Measurements from ENCODE around the gene TSPAN5.

The TSPAN5 gene

DNA sequence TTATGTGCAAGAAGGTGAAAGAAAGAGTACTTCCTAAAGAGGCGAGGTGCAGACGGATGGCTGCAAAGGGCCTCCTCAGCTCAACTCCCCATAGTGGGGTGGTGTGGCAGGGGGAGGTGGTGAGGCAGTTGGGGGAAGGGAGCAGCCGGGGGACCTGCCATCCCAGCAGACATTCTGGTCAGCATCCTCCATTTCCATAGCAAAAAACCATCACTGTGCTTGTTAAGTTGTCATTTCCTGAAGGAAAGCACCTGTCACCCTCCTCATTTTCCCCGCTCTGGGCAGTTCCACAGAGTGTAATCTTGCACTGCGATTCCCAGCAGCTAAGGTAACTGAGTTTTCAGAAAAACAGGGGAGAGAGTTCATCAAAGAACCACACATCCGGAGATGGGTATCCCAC, 51.5 kb downstream of the TSPAN5 start:
- DNase-seq (ENCODE audit: insufficient read length, low spot score) = no peak
- no peak for FAIRE-seq
- TF ChIP-seq PAX5 (IDR thresholded peaks at IDR 0.05; ENCODE audit: insufficient read depth, low read length, severe bottlenecking) (no peak), TAF1 (IDR thresholded peaks at IDR 0.05; ENCODE audit: low read depth, low read length) (no peak), POLR2AphosphoS5 (IDR thresholded peaks at IDR 0.05; ENCODE audit: low read depth, low read length) (no peak), POLR2A (IDR thresholded peaks at IDR 0.05; ENCODE audit: low read depth, low read length) (no peak), POU2F2 (IDR thresholded peaks at IDR 0.05; ENCODE audit: low read depth, low read length) (no peak), SPI1 (IDR thresholded peaks at IDR 0.05; ENCODE audit: low read depth, low read length) (no peak)

DNA sequence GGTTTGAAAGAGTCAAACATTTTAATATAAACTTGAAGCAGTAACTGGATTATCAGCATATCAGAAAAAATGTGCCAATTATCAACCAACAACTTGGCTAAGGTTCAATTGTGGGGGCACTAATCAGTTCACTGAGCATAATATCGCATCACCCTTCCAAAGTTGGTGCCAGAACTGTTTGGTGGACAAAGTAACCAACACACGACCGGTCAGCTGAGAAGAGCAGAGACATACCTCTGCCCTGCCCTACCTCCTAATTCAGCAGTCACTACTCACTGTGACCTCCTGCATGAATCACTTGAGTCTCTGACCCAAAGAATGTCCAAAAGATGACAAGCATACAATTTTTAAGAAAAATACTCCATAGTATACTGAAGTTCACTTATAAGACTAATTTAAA, 53.2 kb downstream of the TSPAN5 start:
- no peak for TF ChIP-seq POU2F2 (IDR thresholded peaks at IDR 0.05; ENCODE audit: low read depth, low read length)
- no peak for TF ChIP-seq POLR2AphosphoS5 (IDR thresholded peaks at IDR 0.05; ENCODE audit: low read depth, low read length)
- TF ChIP-seq POLR2A (IDR thresholded peaks at IDR 0.05; ENCODE audit: low read depth, low read length) = no peak
- TF ChIP-seq PAX5 (IDR thresholded peaks at IDR 0.05; ENCODE audit: insufficient read depth, low read length, severe bottlenecking) = no peak
- no peak for TF ChIP-seq SPI1 (IDR thresholded peaks at IDR 0.05; ENCODE audit: low read depth, low read length)
- no peak for TF ChIP-seq TAF1 (IDR thresholded peaks at IDR 0.05; ENCODE audit: low read depth, low read length)
- DNase-seq (ENCODE audit: insufficient read length, low spot score) (no peak), FAIRE-seq (no peak)

DNA sequence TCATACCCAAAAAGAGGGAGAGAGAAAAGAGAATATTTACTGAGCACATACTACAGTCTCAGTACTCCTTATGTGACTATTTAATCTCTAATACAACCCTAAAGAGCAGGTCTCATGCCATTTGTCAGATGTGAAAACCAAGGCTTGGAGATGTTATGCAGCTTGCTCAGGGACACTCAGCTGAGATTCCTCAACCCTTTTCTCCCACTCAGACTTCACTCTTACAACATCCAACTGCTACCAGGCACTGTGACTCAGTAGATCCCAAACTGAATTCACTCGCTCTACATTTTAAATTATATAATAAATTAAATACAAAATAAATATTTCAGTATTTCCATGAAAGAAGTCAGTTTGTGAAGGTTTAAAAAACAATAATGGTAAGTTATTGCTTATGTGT, 53.7 kb downstream of the TSPAN5 start:
- no peak for FAIRE-seq
- no peak for TF ChIP-seq SPI1 (IDR thresholded peaks at IDR 0.05; ENCODE audit: low read depth, low read length)
- TF ChIP-seq PAX5 (IDR thresholded peaks at IDR 0.05; ENCODE audit: insufficient read depth, low read length, severe bottlenecking) = no peak
- TF ChIP-seq TAF1 (IDR thresholded peaks at IDR 0.05; ENCODE audit: low read depth, low read length) = no peak
- no peak for TF ChIP-seq POLR2AphosphoS5 (IDR thresholded peaks at IDR 0.05; ENCODE audit: low read depth, low read length)
- TF ChIP-seq POU2F2 (IDR thresholded peaks at IDR 0.05; ENCODE audit: low read depth, low read length) = no peak
- TF ChIP-seq POLR2A (IDR thresholded peaks at IDR 0.05; ENCODE audit: low read depth, low read length) = no peak
- no peak for DNase-seq (ENCODE audit: insufficient read length, low spot score)

DNA sequence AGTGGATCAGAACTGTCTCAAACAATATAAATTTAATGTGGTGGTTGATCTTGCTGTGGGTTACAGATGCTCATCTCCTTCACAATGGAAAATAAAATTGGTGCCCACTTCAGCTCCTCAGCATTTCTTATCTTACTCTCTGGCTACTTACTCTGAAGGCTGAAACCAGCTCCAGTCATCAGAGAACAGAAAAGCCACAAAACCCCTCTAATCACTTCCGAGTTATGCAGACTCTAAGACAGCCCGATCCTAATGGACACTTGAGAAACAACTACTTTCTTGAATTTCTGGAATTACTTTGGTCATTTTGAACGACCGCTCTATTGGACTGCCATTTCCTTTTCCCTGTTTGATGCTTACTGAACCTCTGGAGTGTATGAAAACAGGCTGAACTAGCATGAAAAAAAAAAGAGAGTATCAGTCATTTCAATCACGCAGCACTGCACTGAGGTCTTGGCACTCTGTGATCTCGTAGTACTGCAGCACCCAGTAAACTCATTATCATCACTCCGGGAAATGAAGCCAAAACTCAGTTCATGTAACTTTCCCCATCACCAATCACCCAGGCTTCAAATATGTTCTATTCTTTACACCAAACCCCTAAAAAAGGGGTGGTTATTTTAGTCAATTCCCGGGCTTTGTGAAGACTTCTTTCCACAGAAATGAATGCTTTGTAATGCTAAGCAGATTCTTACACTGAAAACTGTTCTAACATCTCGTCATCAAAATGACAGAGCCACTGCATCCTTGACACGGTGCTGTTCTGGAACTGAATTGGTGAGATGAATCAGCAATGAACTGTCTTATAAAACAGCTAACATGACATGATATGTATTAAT, 54.5 kb downstream of the TSPAN5 start:
- FAIRE-seq (no peak), DNase-seq (ENCODE audit: insufficient read length, low spot score) (no peak)
- TF ChIP-seq POLR2AphosphoS5 (IDR thresholded peaks at IDR 0.05; ENCODE audit: low read depth, low read length) (no peak), SPI1 (IDR thresholded peaks at IDR 0.05; ENCODE audit: low read depth, low read length) (no peak), POLR2A (IDR thresholded peaks at IDR 0.05; ENCODE audit: low read depth, low read length) (no peak), PAX5 (IDR thresholded peaks at IDR 0.05; ENCODE audit: insufficient read depth, low read length, severe bottlenecking) (no peak), POU2F2 (IDR thresholded peaks at IDR 0.05; ENCODE audit: low read depth, low read length) (no peak), TAF1 (IDR thresholded peaks at IDR 0.05; ENCODE audit: low read depth, low read length) (no peak)

DNA sequence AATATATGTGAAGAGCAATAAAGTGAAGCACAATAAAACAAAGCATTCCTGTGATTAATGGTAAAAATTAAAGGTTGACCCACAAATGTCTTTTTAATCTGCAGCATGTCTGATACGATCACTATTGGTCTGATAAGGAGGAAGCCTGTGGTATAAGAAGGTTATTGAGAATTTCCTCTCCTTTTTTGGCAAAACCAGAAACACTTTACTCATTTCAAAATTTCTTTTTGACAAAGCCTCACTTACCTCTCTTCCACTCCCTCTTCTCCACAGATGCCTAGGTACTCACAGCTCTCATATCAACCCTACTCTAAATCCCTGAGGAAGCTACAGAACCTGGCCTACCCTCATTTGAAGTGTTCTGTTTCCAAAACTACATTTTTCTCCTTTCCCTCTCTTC, 56.1 kb downstream of the TSPAN5 start:
- TF ChIP-seq POU2F2 (IDR thresholded peaks at IDR 0.05; ENCODE audit: low read depth, low read length) (no peak), POLR2A (IDR thresholded peaks at IDR 0.05; ENCODE audit: low read depth, low read length) (no peak), TAF1 (IDR thresholded peaks at IDR 0.05; ENCODE audit: low read depth, low read length) (no peak)
- no peak for FAIRE-seq
- DNase-seq (ENCODE audit: insufficient read length, low spot score) = no peak

DNA sequence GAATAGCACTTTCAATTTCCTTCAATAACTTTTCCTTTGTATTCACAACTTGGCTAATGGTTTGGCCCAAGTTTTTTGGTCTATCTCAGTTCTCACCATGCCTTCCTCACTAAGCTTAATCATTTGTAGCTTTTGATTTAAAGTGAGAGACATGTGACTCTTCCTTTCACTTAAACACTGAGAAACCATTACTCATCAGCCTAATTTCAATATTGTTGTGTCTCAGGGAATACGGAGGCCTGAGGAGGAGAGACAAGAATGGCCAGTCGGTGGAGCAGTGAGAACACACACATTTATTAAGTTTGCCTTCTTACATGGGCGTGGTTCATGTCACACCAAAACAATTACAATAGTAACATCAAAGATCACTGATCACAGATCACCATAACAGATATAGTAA, 56.7 kb downstream of the TSPAN5 start:
- TF ChIP-seq POU2F2 (IDR thresholded peaks at IDR 0.05; ENCODE audit: low read depth, low read length) (no peak), POLR2A (IDR thresholded peaks at IDR 0.05; ENCODE audit: low read depth, low read length) (no peak), SPI1 (IDR thresholded peaks at IDR 0.05; ENCODE audit: low read depth, low read length) (no peak), PAX5 (IDR thresholded peaks at IDR 0.05; ENCODE audit: insufficient read depth, low read length, severe bottlenecking) (no peak), TAF1 (IDR thresholded peaks at IDR 0.05; ENCODE audit: low read depth, low read length) (no peak), POLR2AphosphoS5 (IDR thresholded peaks at IDR 0.05; ENCODE audit: low read depth, low read length) (no peak)
- DNase-seq (ENCODE audit: insufficient read length, low spot score) = no peak
- FAIRE-seq = no peak

DNA sequence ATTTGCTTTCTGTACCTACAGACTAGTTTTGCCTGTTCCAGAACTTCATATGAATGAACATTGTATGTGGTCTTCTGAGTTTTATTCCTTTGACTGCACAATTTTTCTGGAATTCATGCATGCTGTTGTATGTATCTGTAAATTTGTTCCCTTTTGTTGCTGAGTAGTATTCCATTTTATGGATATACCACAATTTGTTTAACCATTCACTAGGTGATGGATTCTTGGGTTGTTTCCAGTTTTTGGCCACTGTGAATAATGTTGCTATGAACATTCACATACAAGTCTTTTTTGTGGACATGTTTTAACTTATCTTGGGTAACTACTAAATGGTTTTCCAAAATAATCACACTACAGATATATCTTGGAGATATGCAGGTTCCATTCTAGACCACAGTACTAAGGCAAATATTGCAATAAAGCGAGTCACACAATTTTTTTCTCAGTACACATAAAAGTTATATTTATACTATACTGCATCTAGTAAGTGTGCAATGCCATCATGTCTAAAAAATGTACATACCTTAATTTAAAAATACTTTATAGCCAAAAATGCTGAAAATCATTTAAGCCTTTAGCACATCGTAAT, 58.7 kb downstream of the TSPAN5 start:
- no peak for FAIRE-seq
- TF ChIP-seq PAX5 (IDR thresholded peaks at IDR 0.05; ENCODE audit: insufficient read depth, low read length, severe bottlenecking) (no peak), POLR2A (IDR thresholded peaks at IDR 0.05; ENCODE audit: low read depth, low read length) (no peak), SPI1 (IDR thresholded peaks at IDR 0.05; ENCODE audit: low read depth, low read length) (no peak), POLR2AphosphoS5 (IDR thresholded peaks at IDR 0.05; ENCODE audit: low read depth, low read length) (no peak), TAF1 (IDR thresholded peaks at IDR 0.05; ENCODE audit: low read depth, low read length) (no peak), POU2F2 (IDR thresholded peaks at IDR 0.05; ENCODE audit: low read depth, low read length) (no peak)
- DNase-seq (ENCODE audit: insufficient read length, low spot score) = no peak

DNA sequence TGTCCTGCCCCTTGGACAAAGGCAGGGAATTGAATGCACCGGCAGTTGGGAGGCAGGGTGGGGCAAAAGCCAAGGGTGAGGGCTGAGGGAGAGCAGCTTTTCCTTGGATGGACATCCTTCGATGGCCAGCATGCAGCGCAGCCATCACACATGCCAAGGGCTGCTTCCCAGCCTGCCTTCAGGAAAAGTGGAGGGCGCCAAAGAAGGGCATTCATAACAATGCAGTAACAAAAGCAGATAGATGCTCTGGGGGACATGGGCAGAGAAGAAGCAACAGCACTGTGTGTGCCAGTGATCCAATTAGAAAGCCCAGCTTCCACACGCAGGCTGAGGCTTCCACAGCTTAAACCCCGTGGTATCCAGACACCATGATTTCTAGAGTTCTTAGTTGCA, 71.5 kb downstream of the TSPAN5 start:
- TF ChIP-seq PAX5 (IDR thresholded peaks at IDR 0.05; ENCODE audit: insufficient read depth, low read length, severe bottlenecking) (no peak), TAF1 (IDR thresholded peaks at IDR 0.05; ENCODE audit: low read depth, low read length) (no peak), POLR2A (IDR thresholded peaks at IDR 0.05; ENCODE audit: low read depth, low read length) (no peak), POU2F2 (IDR thresholded peaks at IDR 0.05; ENCODE audit: low read depth, low read length) (no peak), SPI1 (IDR thresholded peaks at IDR 0.05; ENCODE audit: low read depth, low read length) (no peak), POLR2AphosphoS5 (IDR thresholded peaks at IDR 0.05; ENCODE audit: low read depth, low read length) (no peak)
- DNase-seq (ENCODE audit: insufficient read length, low spot score) = no peak
- FAIRE-seq = no peak

DNA sequence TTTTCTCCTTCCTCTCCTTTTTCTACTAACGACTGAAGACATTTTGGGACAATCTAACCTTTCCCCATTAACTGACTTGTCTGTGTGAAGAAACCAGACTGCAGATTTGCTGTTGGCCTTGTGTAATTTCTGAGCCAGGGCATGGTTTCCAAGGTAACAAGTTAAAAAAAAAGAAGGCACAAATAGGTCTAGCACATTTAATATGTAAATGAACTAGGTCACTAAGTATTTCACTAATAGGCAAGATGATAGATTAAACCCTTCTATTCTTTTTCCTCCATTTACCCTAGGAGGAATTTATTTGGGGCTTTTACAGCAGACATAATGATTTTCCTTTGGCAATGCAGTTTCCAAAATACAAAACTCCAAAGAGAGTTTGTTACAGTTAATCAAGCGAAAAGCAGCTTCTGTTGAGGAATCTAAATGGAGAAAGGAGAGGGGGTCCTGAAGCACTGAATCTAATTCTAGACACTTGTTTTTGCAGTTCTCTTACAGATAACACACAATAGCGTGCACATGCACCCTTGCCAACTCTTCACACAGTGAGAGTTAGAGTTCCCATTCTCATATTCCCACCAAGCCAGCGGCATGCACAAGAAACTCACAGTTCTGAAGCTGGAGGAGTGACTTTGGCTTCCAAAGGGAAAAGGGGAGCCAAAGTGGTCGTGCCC, 72.0 kb downstream of the TSPAN5 start:
- DNase-seq (ENCODE audit: insufficient read length, low spot score) (no peak), FAIRE-seq (no peak)
- TF ChIP-seq PAX5 (IDR thresholded peaks at IDR 0.05; ENCODE audit: insufficient read depth, low read length, severe bottlenecking) (no peak), POLR2A (IDR thresholded peaks at IDR 0.05; ENCODE audit: low read depth, low read length) (no peak), POU2F2 (IDR thresholded peaks at IDR 0.05; ENCODE audit: low read depth, low read length) (no peak), SPI1 (IDR thresholded peaks at IDR 0.05; ENCODE audit: low read depth, low read length) (no peak), POLR2AphosphoS5 (IDR thresholded peaks at IDR 0.05; ENCODE audit: low read depth, low read length) (no peak), TAF1 (IDR thresholded peaks at IDR 0.05; ENCODE audit: low read depth, low read length) (no peak)
